Right lobe of liver (tissue), 6 donors: ENCODE results near the gene MEA1. TPM values are rescaled to one million over a fixed set of nuclear protein-coding genes. Genes with fewer than 3 reads are reported as not detected.

Experiments used
- ATAC-seq, 4 donors: fragments of 200-7000 bp; cut with Tn5 transposase; one replicate each; pipeline ENCODE4 v1.9.1; 2020; ENCODE audit warnings: mild to moderate bottlenecking in 4 of 4, moderate library complexity in 4 of 4
- DNase-seq, 3 donors: peaks; one replicate each; pipeline ENCODE4 v3.0.0-alpha.2; 2020
- H3K27ac ChIP-seq, 3 donors: fragments of 200-600 bp; one replicate each; pipeline ENCODE4 v1.8.0; 2022
- H3K27me3 ChIP-seq, 2 donors: fragments of 200-600 bp; one replicate each; pipeline ENCODE4 v1.8.0; 2022
- H3K36me3 ChIP-seq, 4 donors: fragments of 200-600 bp; sonication (generic) in 1 of 4; one replicate each; pipeline versions ENCODE4 v1.5.1 to v1.8.0; 2017 to 2022; ENCODE audit warnings: control low read depth in 1 of 4
- H3K4me1 ChIP-seq, 4 donors: fragments of 200-600 bp; sonication (generic) in 1 of 4; one replicate each; pipeline versions ENCODE4 v1.5.1 to v1.8.0; 2017 to 2022; ENCODE audit warnings: control low read depth in 1 of 4
- H3K4me3 ChIP-seq, 3 donors: fragments of 200-600 bp; one replicate each; pipeline ENCODE4 v1.8.0; 2022
- H3K9me3 ChIP-seq, 4 donors: fragments of 200-600 bp; sonication (generic) in 1 of 4; one replicate each; pipeline versions ENCODE4 v1.5.1 to v1.8.0; 2017 to 2022; ENCODE audit warnings: control low read depth in 1 of 4
- POLR2A ChIP-seq: fragments of 450-650 bp; IDR thresholded peaks from one replicate; pipeline ENCODE4 v1.6.1; 2017; ENCODE audit warnings: antibody characterized with exemption, mild to moderate bottlenecking
- WGBS: methylation state at CpG from one replicate; pipeline ENCODE4 v1.1.6; 2018; ENCODE audit warnings: low coverage, low lambda C conversion rate; ENCODE audit not compliant: insufficient coverage; ENCODE audit errors: missing lambda C conversion rate; 5-methylcytosine and 5-hydroxymethylcytosine counted together
- intact Hi-C, 2 donors: fragments of 100-400 bp; cut with DNase I; formaldehyde crosslinking; loops; one replicate each; pipeline versions ENCODE4 v1.11.2 to v1.14.1; 2022
- total RNA-seq, 6 experiments: library from RNA; depleted of rRNA in 2 of 6; stranded (reverse); fragments of >200 nt in 2 of 6; fragmentation: NEBNext Ultra II Directional in 3 of 6; extraction: Animal tissue kit (Norgen Biotek cat#: 25700) in 3 of 6; gene quantifications; one replicate each; pipeline versions ENCODE4 v1.1.0 to v1.2.4, GENCODE V29; 2016 to 2023
- TF ChIP-seq, protein P1 (sequence below), 4 donors: fragments of 200-600 bp in 3 of 4; fragments of 450-650 bp in 1 of 4; IDR thresholded peaks; one replicate each; pipeline versions ENCODE4 v1.5.1 to v1.8.0; 2016 to 2022; ENCODE audit warnings: antibody characterized with exemption in 4 of 4, mild to moderate bottlenecking in 2 of 4
- donor health status: DM: no; HTN: yes; CAD: no.
- donor health status: DM: no; HTN: no; CAD: no.
- donor health status: DM: no; HTN: no; CAD: no.
- donor health status: DM: no; HTN: yes; CAD: no.
- donor health status: DM: no; HTN: yes; CAD: no.

The MEA1 gene
- total RNA-seq, 6 experiments from 2014 or later: 19.1 to 39.1 (median 25.2) TPM

DNA sequence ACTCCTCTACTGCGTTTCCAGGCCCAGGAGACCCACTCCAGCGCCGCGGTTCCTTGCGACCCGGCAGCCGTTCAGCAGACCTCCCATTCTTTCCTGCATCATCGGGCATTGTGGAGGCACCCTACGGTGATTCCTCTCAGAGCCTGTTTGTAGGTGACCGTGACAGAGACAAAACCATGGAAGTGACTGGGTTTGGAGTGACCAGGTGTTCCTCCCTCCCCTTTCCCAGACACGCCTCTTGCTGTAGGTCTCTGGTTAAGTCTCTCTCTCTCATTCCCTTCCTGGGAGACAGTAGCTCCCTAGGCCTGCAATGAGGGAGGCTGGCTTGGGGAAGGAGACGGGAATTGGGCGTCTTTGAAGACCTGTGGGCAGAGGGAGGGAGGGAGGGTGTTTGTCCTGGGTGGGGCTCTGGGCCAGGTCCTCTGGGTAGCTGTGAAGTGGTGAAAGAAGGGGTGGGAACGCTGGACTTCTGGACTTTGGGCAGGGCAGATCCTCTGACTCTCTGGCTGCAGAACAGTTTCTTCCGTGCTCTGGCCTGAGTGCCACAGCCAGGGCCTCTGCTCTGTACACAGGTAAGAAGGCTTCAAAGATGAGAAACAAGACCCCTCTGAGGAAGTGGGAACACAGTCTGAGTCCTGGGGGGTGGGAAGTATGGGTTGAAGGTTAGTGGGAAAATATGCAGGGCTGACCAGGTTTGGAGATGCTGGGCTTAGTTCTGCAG is 46.4 kb upstream of the MEA1 start:
- DNase-seq: peak; percentile 83 to 96 (median 92)
- peaks cover 0 to 33% (median 9%) of the 10 kb centered on the region in 4 donors for H3K36me3 ChIP-seq
- peak overlapping the region; percentile 77 to 98 (median 88) for H3K4me3 ChIP-seq
- 13% methylated on average over 6 of the region's 15 CpGs for WGBS
- ATAC-seq: peak; percentile 70 to 78 (median 76)
- H3K9me3 ChIP-seq: no peaks in the 10 kb centered on the region
- peak overlapping the region; percentile 89 to 96 (median 89) for H3K27ac ChIP-seq
- peaks cover 0 to 26% (median 9%) of the 10 kb centered on the region in 4 donors for H3K4me1 ChIP-seq
- intact Hi-C loops: no loop called here
- H3K27me3 ChIP-seq: no peaks in the 10 kb centered on the region
- TF ChIP-seq, protein P1, sequence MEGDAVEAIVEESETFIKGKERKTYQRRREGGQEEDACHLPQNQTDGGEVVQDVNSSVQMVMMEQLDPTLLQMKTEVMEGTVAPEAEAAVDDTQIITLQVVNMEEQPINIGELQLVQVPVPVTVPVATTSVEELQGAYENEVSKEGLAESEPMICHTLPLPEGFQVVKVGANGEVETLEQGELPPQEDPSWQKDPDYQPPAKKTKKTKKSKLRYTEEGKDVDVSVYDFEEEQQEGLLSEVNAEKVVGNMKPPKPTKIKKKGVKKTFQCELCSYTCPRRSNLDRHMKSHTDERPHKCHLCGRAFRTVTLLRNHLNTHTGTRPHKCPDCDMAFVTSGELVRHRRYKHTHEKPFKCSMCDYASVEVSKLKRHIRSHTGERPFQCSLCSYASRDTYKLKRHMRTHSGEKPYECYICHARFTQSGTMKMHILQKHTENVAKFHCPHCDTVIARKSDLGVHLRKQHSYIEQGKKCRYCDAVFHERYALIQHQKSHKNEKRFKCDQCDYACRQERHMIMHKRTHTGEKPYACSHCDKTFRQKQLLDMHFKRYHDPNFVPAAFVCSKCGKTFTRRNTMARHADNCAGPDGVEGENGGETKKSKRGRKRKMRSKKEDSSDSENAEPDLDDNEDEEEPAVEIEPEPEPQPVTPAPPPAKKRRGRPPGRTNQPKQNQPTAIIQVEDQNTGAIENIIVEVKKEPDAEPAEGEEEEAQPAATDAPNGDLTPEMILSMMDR (IDR thresholded peaks at IDR 0.05): no peak
- TF ChIP-seq POLR2A: peak; percentile 59

DNA sequence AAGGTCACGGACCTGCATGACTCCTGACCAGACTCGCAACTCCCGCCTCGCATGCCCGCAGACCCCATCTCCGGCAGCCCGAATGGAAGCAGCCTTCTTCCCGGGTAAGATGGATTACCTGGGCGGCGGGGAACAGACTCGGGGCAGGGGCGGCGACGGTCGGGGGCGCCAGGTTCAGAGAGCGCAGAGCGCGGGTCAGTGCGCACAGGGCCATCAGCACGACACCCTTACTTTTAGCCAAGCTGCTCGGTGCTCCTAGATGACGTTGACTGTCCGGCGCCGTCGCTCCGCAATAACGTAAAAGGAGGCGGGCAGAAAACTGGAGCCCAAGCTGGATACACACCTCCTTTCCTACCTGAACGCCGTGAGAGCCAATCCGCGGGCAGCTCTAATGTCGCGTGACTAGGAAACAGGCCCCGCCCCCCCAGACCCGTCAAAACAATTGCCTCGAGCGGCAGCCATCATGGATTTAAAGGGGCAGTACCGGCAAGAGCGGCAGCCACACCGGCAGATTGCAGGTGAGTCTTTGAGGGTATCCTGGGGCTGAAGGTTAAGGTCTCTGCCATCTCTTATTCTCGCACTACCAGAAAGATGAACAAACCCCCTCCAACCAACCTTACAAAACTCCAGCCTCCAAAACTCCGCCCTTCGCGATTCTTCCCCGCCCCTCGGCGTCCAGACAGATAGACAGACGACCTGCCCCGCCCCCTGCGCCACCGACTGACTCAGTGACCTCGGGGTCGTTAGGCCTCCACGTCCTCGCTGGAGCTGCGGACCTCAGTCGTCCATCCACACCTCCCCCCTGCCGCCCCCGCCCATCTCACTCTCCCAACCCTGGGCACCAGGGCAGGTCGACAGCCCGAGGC is 45.7 kb upstream of the MEA1 start, which contains the start of the genes KLC4 and MRPL2:
Gene KLC4 (plus strand): TSS at position 464 of the 866 bp plus-strand sequence. CDS start 1,705 bp downstream, outside the sequence.
Gene MRPL2 (minus strand): TSS at position 267 of the 866 bp plus-strand sequence. CDS start 53 bp downstream, at position 214.
- H3K4me3 ChIP-seq: peak within 1 kb of the TSS; percentile 77 to 98 (median 88)
- H3K9me3 ChIP-seq: no peaks in the 10 kb centered on the region
- peak within 1 kb of the TSS; percentile 89 to 96 (median 89) for H3K27ac ChIP-seq
- DNase-seq: peak; percentile 97 to 99 (median 99)
- H3K36me3 ChIP-seq: peaks cover 0 to 27% (median 9%) of the 10 kb centered on the region in 4 donors
- ATAC-seq: peak; percentile 86 to 90 (median 87)
- intact Hi-C loops: no loop called here
- peaks cover 0 to 26% (median 9%) of the 10 kb centered on the region in 4 donors for H3K4me1 ChIP-seq
- no peaks in the 10 kb centered on the region for H3K27me3 ChIP-seq
- 0% methylated on average over 36 of the region's 64 CpGs for WGBS
- TF ChIP-seq, protein P1 (IDR thresholded peaks at IDR 0.05): no peak
- TF ChIP-seq POLR2A: peak; percentile 73

DNA sequence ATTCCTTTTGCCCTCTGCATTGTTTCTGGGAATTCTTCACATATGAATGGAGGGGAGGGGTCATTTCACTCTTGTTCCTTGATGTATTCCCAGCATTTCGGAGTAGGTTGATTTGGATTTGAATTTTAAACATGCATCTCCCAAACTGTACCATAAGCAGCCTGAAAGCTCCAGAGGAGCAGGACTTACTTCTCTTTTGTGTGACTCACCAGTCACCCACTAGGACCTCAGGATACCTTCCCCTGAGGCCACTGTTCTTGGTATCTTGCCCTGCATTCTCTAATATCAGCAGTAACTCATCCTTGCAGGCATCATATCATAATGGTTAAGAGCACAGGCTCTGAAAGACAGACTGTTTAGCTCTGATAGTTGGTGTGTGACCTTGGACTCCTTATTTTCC is 44.8 kb upstream of the MEA1 start:
- TF ChIP-seq, protein P1 (IDR thresholded peaks at IDR 0.05): no peak
- TF ChIP-seq POLR2A: no peak
- Histone ChIP-seq H3K9me3 (no peaks in the 10 kb centered on the region), H3K4me1 (peaks cover 0 to 26% (median 9%) of the 10 kb centered on the region in 4 donors), H3K27me3 (no peaks in the 10 kb centered on the region), H3K36me3 (peaks cover 0 to 27% (median 6%) of the 10 kb centered on the region in 4 donors), H3K27ac (peak overlapping the region in 2 of 3 donors; percentile 74 to 89), H3K4me3 (peak overlapping the region; percentile 77 to 98 (median 88))
- 45% methylated on average over 1 of the region's 1 CpG for WGBS
- intact Hi-C loops: no loop called here
- DNase-seq (no peak), ATAC-seq (no peak)

DNA sequence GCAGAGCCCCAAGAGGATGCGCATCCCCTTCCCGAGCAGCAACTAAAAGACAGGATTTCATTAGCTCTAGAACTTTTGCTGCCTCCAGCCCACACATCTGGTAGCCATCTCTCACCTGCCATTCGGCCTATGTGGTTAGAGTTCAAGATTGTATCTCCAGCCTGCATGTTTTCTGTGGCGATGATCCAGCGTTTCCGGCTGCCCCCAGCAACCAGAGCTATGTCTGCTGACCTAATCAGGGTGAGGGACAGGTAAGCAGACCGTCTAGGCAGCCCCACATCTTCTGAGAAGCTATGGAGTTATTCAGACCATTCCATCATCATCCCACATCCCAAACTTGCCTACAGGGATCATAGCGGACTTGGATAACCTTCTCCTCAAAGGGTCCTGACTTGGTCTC is 42.2 kb upstream of the MEA1 start:
- 89% methylated on average over 3 of the region's 8 CpGs for WGBS
- TF ChIP-seq, protein P1 (IDR thresholded peaks at IDR 0.05): no peak
- TF ChIP-seq POLR2A: no peak
- ATAC-seq: no peak
- Histone ChIP-seq H3K4me1 (peaks cover 0 to 16% (median 5%) of the 10 kb centered on the region in 4 donors), H3K9me3 (no peaks in the 10 kb centered on the region), H3K27me3 (no peaks in the 10 kb centered on the region), H3K36me3 (peaks cover 0 to 17% (median 6%) of the 10 kb centered on the region in 4 donors), H3K4me3 (no peak overlapping the region), H3K27ac (no peak overlapping the region)
- DNase-seq: no peak
- intact Hi-C loops: no loop called here
